ENCODE measurements around the gene CABLES1.

DNA sequence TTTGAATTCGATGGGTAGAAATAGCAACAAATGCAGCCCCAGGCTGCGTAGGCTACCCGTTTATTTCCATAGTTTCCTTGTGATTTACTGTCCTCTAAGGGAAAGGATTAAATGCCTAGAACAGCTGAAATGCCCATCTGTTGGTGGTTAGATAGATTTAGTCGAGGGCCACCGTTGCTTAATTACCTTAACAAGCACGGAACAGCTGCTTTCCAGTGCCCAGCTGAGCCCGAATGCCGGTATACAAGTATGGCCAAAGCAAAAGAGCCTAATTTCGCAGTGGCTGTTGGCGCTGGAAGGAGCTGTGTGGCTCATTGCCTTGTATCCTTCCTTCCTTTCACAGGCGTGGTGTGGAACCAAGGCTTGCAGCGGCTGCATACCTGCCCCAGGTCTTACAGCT is 109.1 kb downstream of the CABLES1 start:
- TF ChIP-seq, protein P1, sequence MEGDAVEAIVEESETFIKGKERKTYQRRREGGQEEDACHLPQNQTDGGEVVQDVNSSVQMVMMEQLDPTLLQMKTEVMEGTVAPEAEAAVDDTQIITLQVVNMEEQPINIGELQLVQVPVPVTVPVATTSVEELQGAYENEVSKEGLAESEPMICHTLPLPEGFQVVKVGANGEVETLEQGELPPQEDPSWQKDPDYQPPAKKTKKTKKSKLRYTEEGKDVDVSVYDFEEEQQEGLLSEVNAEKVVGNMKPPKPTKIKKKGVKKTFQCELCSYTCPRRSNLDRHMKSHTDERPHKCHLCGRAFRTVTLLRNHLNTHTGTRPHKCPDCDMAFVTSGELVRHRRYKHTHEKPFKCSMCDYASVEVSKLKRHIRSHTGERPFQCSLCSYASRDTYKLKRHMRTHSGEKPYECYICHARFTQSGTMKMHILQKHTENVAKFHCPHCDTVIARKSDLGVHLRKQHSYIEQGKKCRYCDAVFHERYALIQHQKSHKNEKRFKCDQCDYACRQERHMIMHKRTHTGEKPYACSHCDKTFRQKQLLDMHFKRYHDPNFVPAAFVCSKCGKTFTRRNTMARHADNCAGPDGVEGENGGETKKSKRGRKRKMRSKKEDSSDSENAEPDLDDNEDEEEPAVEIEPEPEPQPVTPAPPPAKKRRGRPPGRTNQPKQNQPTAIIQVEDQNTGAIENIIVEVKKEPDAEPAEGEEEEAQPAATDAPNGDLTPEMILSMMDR (optimal IDR thresholded peaks at IDR 0.05 in 1 of 3, IDR thresholded peaks at IDR 0.05 in 1 of 3, conservative IDR thresholded peaks at IDR 0.05 in 1 of 3; ENCODE audit: extremely low read depth in 1 of 3, insufficient read depth in 2 of 3, low read length in 3 of 3) = no peak
- TF ChIP-seq EZH2 (IDR thresholded peaks at IDR 0.05; ENCODE audit: low read length) = no peak

Data from keratinocyte (primary cell).